OCI-LY7 (cell line): ENCODE results near the gene AREG.

ENCODE experiments used
- EZH2phosphoT487 ChIP-seq: fragments of 200-600 bp; sonication (generic); IDR thresholded peaks from 2 replicates; pipeline ENCODE4 v1.6.1; 2018; ENCODE audit warnings: low read depth, borderline replicate concordance, mild to moderate bottlenecking, mixed run types, antibody characterized with exemption, low read length, moderate library complexity, mixed read lengths
- TF ChIP-seq, protein P1 (sequence below): fragments of 200-600 bp; sonication (generic); conservative IDR thresholded peaks from 2 replicates; pipeline ENCODE4 v1.5.1; 2014; ENCODE audit warnings: mild to moderate bottlenecking, antibody characterized with exemption, low read length, moderate library complexity, mixed read lengths

GRCh38 chr4:74474345-74475090 is 29.6 kb downstream of the AREG start:
- TF ChIP-seq, protein P1, sequence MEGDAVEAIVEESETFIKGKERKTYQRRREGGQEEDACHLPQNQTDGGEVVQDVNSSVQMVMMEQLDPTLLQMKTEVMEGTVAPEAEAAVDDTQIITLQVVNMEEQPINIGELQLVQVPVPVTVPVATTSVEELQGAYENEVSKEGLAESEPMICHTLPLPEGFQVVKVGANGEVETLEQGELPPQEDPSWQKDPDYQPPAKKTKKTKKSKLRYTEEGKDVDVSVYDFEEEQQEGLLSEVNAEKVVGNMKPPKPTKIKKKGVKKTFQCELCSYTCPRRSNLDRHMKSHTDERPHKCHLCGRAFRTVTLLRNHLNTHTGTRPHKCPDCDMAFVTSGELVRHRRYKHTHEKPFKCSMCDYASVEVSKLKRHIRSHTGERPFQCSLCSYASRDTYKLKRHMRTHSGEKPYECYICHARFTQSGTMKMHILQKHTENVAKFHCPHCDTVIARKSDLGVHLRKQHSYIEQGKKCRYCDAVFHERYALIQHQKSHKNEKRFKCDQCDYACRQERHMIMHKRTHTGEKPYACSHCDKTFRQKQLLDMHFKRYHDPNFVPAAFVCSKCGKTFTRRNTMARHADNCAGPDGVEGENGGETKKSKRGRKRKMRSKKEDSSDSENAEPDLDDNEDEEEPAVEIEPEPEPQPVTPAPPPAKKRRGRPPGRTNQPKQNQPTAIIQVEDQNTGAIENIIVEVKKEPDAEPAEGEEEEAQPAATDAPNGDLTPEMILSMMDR: no peak
- no peak for TF ChIP-seq EZH2phosphoT487
